RWPE1 (cell line): ENCODE results near the gene ITK.

Source experiments
- CTCF ChIA-PET: fragments of 350-600 bp; sonication (Branson Sonifier 250); formaldehyde crosslinking; extraction: SDS; loops from one replicate; lab custom pipeline; 2021; lab: Yijun Ruan, JAX
- POLR2A ChIA-PET: fragments of 400-600 bp; formaldehyde crosslinking; extraction: SDS; loops from one replicate; lab custom pipeline; 2020; ENCODE audit warnings: antibody characterized with exemption; ENCODE audit not compliant: low non-redundant PET; lab: Yijun Ruan, JAX
- DNase-seq: peaks from one replicate; pipeline ENCODE4 v3.0.0; 2012; ENCODE audit warnings: low spot score
- H3K27ac ChIP-seq: fragments of 450-650 bp; 2 replicates; pipeline ENCODE4 v1.5.1; 2017
- TF ChIP-seq, protein P1 (sequence below): fragments of 450-650 bp; conservative IDR thresholded peaks from 2 replicates; pipeline ENCODE4 v1.5.1; 2017; ENCODE audit warnings: low read depth, mild to moderate bottlenecking

ITK gene

DNA sequence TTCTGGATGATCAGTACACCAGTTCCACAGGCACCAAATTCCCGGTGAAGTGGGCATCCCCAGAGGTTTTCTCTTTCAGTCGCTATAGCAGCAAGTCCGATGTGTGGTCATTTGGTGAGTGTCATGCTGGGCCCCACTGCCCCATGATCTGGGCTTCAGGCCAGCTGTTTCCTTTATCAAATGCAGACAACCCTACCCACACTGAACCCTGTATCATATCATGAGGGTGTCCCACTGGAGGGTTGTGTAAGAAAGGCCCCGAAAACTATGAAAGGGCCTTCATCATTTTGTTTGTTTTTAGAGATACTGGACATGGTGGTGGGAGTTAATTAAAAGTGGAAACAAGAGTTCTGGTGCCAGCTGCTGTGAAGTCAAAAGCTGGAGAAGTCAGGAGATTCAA lies 65.2 kb downstream of the ITK start:
- TF ChIP-seq, protein P1, sequence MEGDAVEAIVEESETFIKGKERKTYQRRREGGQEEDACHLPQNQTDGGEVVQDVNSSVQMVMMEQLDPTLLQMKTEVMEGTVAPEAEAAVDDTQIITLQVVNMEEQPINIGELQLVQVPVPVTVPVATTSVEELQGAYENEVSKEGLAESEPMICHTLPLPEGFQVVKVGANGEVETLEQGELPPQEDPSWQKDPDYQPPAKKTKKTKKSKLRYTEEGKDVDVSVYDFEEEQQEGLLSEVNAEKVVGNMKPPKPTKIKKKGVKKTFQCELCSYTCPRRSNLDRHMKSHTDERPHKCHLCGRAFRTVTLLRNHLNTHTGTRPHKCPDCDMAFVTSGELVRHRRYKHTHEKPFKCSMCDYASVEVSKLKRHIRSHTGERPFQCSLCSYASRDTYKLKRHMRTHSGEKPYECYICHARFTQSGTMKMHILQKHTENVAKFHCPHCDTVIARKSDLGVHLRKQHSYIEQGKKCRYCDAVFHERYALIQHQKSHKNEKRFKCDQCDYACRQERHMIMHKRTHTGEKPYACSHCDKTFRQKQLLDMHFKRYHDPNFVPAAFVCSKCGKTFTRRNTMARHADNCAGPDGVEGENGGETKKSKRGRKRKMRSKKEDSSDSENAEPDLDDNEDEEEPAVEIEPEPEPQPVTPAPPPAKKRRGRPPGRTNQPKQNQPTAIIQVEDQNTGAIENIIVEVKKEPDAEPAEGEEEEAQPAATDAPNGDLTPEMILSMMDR, result no peak
- DNase-seq, result no peak
- POLR2A ChIA-PET, result no interaction called here
- CTCF ChIA-PET, result no interaction called here
- H3K27ac ChIP-seq, result no peak overlapping the region

DNA sequence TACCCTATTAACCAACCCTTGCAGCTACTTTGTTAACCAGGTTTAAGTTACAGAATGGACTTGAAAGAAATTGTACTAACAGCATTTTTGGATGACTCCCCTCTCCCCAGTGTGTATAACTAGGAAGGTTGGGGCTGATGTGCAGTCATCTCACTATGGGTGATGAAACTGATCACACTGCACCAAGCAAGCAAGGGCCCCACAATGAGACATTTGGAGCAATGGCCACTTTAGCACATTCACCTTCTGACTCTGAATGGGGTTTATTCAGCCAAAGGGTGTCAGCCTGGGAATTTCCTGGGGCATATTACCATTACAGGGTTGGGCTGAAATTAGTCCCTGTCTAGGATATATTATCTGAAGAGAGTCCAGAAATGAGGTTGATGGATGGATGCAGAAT lies 66.6 kb downstream of the ITK start:
- DNase-seq, result no peak
- TF ChIP-seq, protein P1, result no peak
- ChIA-PET CTCF (interaction anchor here (1.6 kb wide), 1 partner anchor 66 kb away, joined by 3 read pairs; no protein-coding TSS in a partner anchor), POLR2A (no interaction called here)
- H3K27ac ChIP-seq, result no peak overlapping the region

DNA sequence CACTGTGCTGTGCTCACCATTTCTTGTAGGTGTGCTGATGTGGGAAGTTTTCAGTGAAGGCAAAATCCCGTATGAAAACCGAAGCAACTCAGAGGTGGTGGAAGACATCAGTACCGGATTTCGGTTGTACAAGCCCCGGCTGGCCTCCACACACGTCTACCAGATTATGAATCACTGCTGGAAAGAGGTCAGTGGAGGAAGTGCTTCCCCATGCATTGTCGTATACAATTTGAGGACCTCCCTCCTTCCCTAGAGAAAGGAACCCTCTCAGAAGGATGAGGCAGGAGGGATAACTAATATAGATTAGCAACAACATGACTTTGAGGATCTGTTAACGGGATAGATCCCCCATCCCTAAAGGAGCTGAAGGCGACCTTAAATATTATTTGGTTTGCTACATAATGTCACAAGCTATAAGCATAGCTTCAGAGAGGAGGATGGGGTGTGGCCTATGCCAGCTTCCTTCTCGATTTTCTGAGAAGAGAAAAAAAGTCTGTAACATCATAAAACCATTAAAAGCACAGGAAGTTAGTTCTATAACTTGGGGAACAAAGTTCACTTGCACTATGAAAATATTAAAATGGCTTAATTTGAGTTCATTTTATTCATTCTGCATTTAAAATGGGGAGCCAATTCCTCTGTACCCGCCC lies 68.3 kb downstream of the ITK start:
- ChIA-PET CTCF (interaction anchor here (1.0 kb wide), 1 partner anchor 64 kb away, joined by 3 read pairs; no protein-coding TSS in a partner anchor), POLR2A (no interaction called here)
- no peak for DNase-seq
- no peak overlapping the region for H3K27ac ChIP-seq
- TF ChIP-seq, protein P1, result no peak

DNA sequence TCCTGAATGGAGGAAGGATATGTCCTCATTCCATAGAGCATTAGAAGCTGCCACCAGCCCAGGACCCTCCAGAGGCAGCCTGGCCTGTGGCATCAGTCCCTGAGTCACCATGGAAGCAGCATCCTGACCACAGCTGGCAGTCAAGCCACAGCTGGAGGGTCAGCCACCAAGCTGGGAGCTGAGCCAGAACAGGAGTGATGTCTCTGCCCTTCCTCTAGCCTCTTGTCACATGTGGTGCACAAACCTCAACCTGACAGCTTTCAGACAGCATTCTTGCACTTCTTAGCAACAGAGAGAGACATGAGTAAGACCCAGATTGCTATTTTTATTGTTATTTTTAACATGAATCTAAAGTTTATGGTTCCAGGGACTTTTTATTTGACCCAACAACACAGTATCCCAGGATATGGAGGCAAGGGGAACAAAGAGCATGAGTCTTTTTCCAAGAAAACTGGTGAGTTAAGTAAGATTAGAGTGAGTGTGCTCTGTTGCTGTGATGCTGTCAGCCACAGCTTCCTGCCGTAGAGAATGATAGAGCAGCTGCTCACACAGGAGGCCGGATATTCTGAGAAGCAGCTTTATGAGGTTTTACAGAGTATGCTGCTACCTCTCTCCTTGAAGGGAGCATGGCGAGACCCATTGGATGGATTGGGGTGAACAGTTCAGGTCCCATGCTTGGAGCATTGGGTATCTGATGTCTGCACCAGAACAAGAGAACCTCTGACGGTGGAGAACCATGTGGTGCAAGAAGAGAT lies 72.2 kb downstream of the ITK start:
- ChIA-PET CTCF (interaction anchor here (0.5 to 2.1 kb wide), 12 partner anchors 9 to 981 kb away, joined by 3 to 10 read pairs (median 4); no protein-coding TSS in a partner anchor), POLR2A (no interaction called here)
- no peak overlapping the region for H3K27ac ChIP-seq
- no peak for DNase-seq
- TF ChIP-seq, protein P1, result no peak

DNA sequence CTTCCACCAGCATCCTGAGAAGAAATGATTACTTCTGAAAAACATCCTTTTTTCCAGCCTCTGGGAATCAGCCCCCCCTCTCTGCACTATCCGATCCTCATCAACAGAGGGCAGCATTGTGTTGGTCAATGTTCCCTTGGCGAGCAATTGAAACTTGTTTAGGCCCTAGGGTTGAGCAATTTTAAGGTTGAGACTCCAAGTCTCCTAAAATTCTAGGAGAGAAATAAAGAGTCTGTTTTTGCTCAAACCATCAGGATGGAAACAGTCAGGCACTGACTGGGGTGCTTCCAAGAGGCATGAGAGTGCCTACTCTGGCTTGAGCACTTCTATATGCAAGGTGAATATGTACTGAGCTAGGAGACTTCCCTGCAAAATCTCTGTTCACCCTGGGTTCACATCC lies 72.9 kb downstream of the ITK start:
- TF ChIP-seq, protein P1, result peak; percentile 76
- H3K27ac ChIP-seq, result no peak overlapping the region
- ChIA-PET POLR2A (no interaction called here), CTCF (interaction anchor here (0.5 to 2.1 kb wide), 20 partner anchors 9 to 1067 kb away, joined by 3 to 16 read pairs (median 4); no protein-coding TSS in a partner anchor)
- peak; percentile 88 for DNase-seq

DNA sequence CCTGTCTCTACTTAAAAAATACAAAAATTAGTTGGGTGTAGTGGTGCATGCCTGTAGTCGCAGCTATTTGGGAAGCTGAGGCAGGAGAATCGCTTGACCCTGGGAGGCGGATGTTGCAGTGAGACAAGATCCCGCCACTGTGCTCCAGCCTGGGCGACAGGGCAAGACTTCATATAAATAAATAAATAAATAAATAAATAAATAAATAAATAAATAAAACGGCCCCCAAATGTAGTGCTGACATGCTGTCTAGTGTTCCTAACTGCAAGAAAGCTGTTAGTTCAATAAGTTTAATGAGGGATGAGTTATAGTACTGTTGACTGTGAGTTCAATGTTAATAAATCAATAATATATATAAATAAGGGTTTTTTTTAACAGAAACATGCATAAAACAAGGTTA lies 77.8 kb downstream of the ITK start:
- POLR2A ChIA-PET, result no interaction called here
- TF ChIP-seq, protein P1, result no peak
- no peak for DNase-seq
- CTCF ChIA-PET, result interaction anchor here (0.6 kb wide), 1 partner anchor 47 kb away, joined by 3 read pairs; no protein-coding TSS in a partner anchor
- no peak overlapping the region for H3K27ac ChIP-seq
